Endodermal cell (in vitro differentiated cells): ENCODE measurements around the gene RGL1. TPM values are rescaled to one million over a fixed set of nuclear protein-coding genes. Genes with fewer than 3 reads are reported as not detected.

Experiments used
- DNase-seq: peaks from one replicate; pipeline ENCODE4 v3.0.0-alpha.2; 2017
- H3K27ac ChIP-seq: 2 replicates; pipeline ENCODE4 v1.5.1; 2013; ENCODE audit warnings: mild to moderate bottlenecking, low read depth, low read length, moderate library complexity
- H3K27me3 ChIP-seq: 2 replicates; pipeline ENCODE4 v1.6.1; 2013; ENCODE audit warnings: mild to moderate bottlenecking, low read length, moderate library complexity; ENCODE audit not compliant: insufficient read depth, control insufficient read depth, poor library complexity, severe bottlenecking
- H3K36me3 ChIP-seq: 2 replicates; pipeline ENCODE4 v1.7.0; 2013; ENCODE audit warnings: mild to moderate bottlenecking, low read length, moderate library complexity; ENCODE audit not compliant: control insufficient read depth, insufficient read depth
- H3K4me1 ChIP-seq: one replicate; pipeline ENCODE4 v1.7.0; 2013; ENCODE audit warnings: low read length; ENCODE audit not compliant: control insufficient read depth, insufficient read depth
- H3K4me3 ChIP-seq: 2 replicates; pipeline ENCODE4 v1.5.1; 2013; ENCODE audit warnings: mild to moderate bottlenecking, low read length, moderate library complexity
- H3K9ac ChIP-seq: 2 replicates; pipeline ENCODE4 v1.6.1; 2013; ENCODE audit warnings: mild to moderate bottlenecking, low read length, moderate library complexity; ENCODE audit not compliant: poor library complexity, severe bottlenecking; ENCODE audit errors: extremely low read depth
- H3K9me3 ChIP-seq: 2 replicates; pipeline ENCODE4 v1.6.1; 2013; ENCODE audit warnings: mild to moderate bottlenecking, low read length, moderate library complexity; ENCODE audit not compliant: control insufficient read depth
- H3K27ac Mint-ChIP-seq: 2 replicates; pipeline ENCODE4 v1.8.0; 2020; ENCODE audit warnings: mixed read lengths
- H3K27me3 Mint-ChIP-seq: 2 replicates; pipeline ENCODE4 v1.8.0; 2021; ENCODE audit warnings: mild to moderate bottlenecking, mixed read lengths; ENCODE audit not compliant: insufficient read depth
- H3K36me3 Mint-ChIP-seq: 2 replicates; pipeline ENCODE4 v1.8.0; 2020; ENCODE audit warnings: low read depth, mixed read lengths
- H3K4me1 Mint-ChIP-seq: 2 replicates; pipeline ENCODE4 v1.8.0; 2020; ENCODE audit warnings: mixed read lengths
- H3K4me3 Mint-ChIP-seq: 2 replicates; pipeline ENCODE4 v1.8.0; 2020; ENCODE audit warnings: mild to moderate bottlenecking, moderate library complexity, mixed read lengths
- H3K9me3 Mint-ChIP-seq: 2 replicates; pipeline ENCODE4 v1.8.0; 2020; ENCODE audit warnings: mild to moderate bottlenecking, mixed read lengths
- WGBS, 2 experiments: methylation state at CpG; one replicate each; pipeline versions ENCODE4 v1.1.5 to v1.1.7; 2013; ENCODE audit warnings: missing lambda C conversion rate in 2 of 2, mixed read lengths in 1 of 2; ENCODE audit not compliant: insufficient coverage in 1 of 2, insufficient read length in 1 of 2; 5-methylcytosine and 5-hydroxymethylcytosine counted together
- total RNA-seq, 2 donors: library from RNA; stranded (reverse); fragmentation: NEBNext Ultra II Directional in 1 of 2; extraction: Animal tissue kit (Norgen Biotek cat#: 25700) in 1 of 2; gene quantifications; 2 replicates in 1 of 2; 3 replicates in 1 of 2; pipeline ENCODE4 v1.2.1, GENCODE V29; 2021
- TF ChIP-seq, protein P1 (sequence below): fragments of 200-600 bp; sonication (generic); conservative IDR thresholded peaks from 2 replicates; pipeline ENCODE4 v1.5.0; 2021; ENCODE audit warnings: antibody characterized with exemption, mild to moderate bottlenecking

Gene RGL1
- total RNA-seq, 2 donors from 2014 or later: 0.15 to 2.6 TPM

DNA sequence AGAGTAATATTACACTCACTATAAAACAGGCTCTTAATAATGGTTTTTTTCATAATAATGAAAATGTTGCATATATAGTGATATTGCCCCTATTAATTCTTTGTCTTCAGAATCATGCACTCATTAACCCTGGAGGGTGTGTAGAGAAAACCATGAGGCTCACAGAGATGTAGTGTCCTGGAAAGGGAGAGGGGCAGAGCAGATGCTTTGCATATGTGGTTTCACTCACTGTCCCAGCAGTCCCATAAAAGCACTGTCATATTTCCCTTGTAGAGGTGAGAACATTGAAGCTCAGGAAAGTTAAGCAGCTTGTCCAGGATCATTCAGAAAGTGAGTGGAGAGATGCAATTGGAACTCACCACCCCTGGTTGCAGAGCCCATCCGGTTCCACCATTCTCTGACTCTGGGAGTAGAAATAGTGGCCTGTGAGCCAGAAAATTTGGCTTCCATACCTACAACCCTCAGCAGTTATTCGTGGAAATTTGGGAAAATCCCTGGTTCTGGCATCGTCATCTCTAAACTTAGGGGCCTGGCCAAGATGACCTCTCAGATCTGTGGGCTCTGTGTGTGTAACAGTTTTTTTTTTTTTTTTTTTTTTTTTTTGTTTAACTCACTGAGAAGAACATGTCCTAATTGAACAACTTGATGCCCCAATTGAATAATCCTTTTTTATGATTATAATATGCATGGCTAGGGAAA lies 86.4 kb downstream of the RGL1 start:
- Mint-ChIP-seq H3K4me1 (no peaks in the 10 kb centered on the region), H3K27me3 (peaks cover 1% of the 10 kb centered on the region), H3K27ac (no peak overlapping the region), H3K36me3 (no peaks in the 10 kb centered on the region), H3K4me3 (no peak overlapping the region), H3K9me3 (no peaks in the 10 kb centered on the region)
- H3K9me3 ChIP-seq: no peaks in the 10 kb centered on the region
- H3K4me1 ChIP-seq: no peaks in the 10 kb centered on the region
- H3K36me3 ChIP-seq: no peaks in the 10 kb centered on the region
- 95 to 100% methylated on average over 1 to 3 of the region's 3 CpGs for WGBS, 2 experiments
- H3K9ac ChIP-seq: no peak overlapping the region
- H3K4me3 ChIP-seq: no peak overlapping the region
- no peak overlapping the region for H3K27ac ChIP-seq
- no peaks in the 10 kb centered on the region for H3K27me3 ChIP-seq
- TF ChIP-seq, protein P1, sequence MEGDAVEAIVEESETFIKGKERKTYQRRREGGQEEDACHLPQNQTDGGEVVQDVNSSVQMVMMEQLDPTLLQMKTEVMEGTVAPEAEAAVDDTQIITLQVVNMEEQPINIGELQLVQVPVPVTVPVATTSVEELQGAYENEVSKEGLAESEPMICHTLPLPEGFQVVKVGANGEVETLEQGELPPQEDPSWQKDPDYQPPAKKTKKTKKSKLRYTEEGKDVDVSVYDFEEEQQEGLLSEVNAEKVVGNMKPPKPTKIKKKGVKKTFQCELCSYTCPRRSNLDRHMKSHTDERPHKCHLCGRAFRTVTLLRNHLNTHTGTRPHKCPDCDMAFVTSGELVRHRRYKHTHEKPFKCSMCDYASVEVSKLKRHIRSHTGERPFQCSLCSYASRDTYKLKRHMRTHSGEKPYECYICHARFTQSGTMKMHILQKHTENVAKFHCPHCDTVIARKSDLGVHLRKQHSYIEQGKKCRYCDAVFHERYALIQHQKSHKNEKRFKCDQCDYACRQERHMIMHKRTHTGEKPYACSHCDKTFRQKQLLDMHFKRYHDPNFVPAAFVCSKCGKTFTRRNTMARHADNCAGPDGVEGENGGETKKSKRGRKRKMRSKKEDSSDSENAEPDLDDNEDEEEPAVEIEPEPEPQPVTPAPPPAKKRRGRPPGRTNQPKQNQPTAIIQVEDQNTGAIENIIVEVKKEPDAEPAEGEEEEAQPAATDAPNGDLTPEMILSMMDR: no peak
- no peak for DNase-seq

DNA sequence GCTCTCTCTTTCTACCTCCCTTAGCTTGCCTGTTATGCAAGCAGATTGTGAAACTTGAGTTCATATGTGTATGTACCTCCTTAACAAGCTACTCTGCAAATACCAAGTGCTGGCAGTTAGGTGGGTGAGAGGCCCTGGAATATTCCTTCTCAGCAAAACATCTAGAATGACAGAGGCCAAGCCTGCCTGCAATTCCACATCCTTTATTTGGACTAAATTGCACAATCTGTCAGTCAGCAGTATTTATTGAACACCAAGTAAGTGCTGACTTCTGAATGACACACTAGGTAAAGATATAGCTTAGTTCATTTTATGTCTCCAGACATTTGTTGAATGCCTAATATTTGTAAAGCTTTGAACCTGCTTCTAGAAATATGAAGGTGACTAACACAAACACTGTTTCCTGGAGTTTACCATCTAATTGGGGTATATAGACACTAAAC lies 87.5 kb downstream of the RGL1 start:
- no peak overlapping the region for H3K27ac ChIP-seq
- H3K27ac Mint-ChIP-seq: no peak overlapping the region
- H3K27me3 ChIP-seq: no peaks in the 10 kb centered on the region
- no peaks in the 10 kb centered on the region for H3K36me3 Mint-ChIP-seq
- H3K27me3 Mint-ChIP-seq: peaks cover 1% of the 10 kb centered on the region
- no peaks in the 10 kb centered on the region for H3K9me3 Mint-ChIP-seq
- no peak overlapping the region for H3K4me3 Mint-ChIP-seq
- H3K4me1 Mint-ChIP-seq: no peaks in the 10 kb centered on the region
- TF ChIP-seq, protein P1: no peak
- H3K4me1 ChIP-seq: no peaks in the 10 kb centered on the region
- no peak overlapping the region for H3K4me3 ChIP-seq
- DNase-seq: no peak
- no peaks in the 10 kb centered on the region for H3K36me3 ChIP-seq
- no peak overlapping the region for H3K9ac ChIP-seq
- H3K9me3 ChIP-seq: no peaks in the 10 kb centered on the region

DNA sequence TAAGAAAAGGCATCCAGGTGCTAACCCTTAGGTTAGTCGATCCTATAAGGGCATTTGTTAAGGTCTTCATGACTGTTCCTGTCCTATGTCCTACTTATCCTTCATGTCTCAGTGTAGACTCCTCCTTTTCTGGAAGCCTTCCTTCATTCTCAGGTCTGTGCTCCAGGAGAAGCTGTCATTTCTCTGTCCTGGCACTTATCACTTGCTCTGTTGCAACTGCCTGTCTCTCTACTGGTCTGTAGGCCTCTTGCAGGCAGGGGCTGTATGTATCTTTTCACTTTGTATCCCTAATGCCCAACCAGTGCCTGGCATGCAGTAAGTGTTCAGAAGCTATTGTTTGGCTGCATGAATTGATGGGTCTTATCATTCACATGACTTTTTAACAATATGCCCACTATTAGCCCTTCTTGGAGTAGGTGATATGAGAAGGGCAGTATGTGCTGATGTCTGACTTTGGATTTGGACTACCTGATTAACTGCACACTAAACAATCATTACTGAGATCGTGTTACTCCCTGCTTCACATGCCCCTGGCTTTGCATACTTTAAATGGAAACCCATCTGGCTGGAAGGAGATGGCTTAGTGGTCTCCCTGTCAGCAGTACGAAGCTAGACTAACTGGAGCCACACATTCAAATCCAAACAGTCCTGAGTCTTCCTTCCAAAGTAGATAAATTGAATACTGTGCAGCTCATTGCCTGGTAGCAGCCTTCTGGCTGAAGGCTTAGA lies 88.8 kb downstream of the RGL1 start:
- Histone ChIP-seq H3K4me1 (no peaks in the 10 kb centered on the region), H3K4me3 (no peak overlapping the region), H3K9me3 (no peaks in the 10 kb centered on the region), H3K9ac (no peak overlapping the region), H3K27ac (no peak overlapping the region), H3K27me3 (no peaks in the 10 kb centered on the region), H3K36me3 (no peaks in the 10 kb centered on the region)
- Mint-ChIP-seq H3K27me3 (peaks cover 1% of the 10 kb centered on the region), H3K4me1 (no peaks in the 10 kb centered on the region), H3K4me3 (no peak overlapping the region), H3K36me3 (no peaks in the 10 kb centered on the region), H3K27ac (no peak overlapping the region), H3K9me3 (no peaks in the 10 kb centered on the region)
- TF ChIP-seq, protein P1: no peak
- 91 to 92% methylated on average over 2 to 3 of the region's 3 CpGs for WGBS, 2 experiments
- DNase-seq: no peak
